ENCODE data around the gene CLNK.
A peak's percentile ranks its signal among the peaks of the same experiment; 100 is the strongest.

CLNK gene

DNA sequence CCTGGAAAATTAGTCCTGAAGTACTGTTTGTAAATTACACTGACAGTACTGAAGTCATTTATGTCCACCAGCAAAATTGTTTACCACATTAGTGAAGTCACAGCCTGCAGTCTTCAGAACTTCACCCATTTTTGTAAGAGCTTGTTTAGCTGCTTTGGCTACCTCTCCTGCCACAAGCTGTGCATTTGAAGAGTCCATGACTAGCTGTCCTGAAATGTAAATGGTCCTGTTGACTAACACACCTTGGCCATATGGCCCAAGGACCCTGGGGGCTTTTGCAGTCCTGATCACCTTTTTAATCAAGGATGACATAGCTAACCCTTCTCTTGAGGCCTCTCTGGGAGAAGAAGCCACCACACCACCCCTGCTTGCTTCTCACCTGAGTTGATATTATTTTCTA is 205.9 kb downstream of the CLNK start:
- H2AK5ac ChIP-seq (ENCODE audit: low read length), result no peak overlapping the region
- H3K36me3 ChIP-seq (ENCODE audit: control insufficient read depth, insufficient read depth, low read length), result no peaks in the 10 kb centered on the region
- H3K4me1 ChIP-seq (ENCODE audit: control insufficient read depth, low read depth, low read length), result no peaks in the 10 kb centered on the region
- no peak overlapping the region for H3K18ac ChIP-seq (ENCODE audit: low read length)
- no peak overlapping the region for H3K27ac ChIP-seq (ENCODE audit: low read depth, low read length)
- no peak for DNase-seq
- no peak overlapping the region for H2BK15ac ChIP-seq (replicated peaks; ENCODE audit: low read depth)
- H4K8ac ChIP-seq (ENCODE audit: low read depth, low read length), result no peak overlapping the region
- no peak overlapping the region for H3K23ac ChIP-seq (ENCODE audit: low read length)
- H3K4me3 ChIP-seq (ENCODE audit: low read length), result no peak overlapping the region
- H2BK5ac ChIP-seq (ENCODE audit: low read length), result no peak overlapping the region
- no peak overlapping the region for H3K56ac ChIP-seq (ENCODE audit: low read length)
- no peaks in the 10 kb centered on the region for H3K79me1 ChIP-seq (ENCODE audit: low read length)
- no peak overlapping the region for H3K4me2 ChIP-seq (ENCODE audit: low read length)
- no peaks in the 10 kb centered on the region for H3K27me3 ChIP-seq (ENCODE audit: insufficient read depth, low read length, poor library complexity)
- H3K79me2 ChIP-seq (ENCODE audit: control insufficient read depth, insufficient read depth, low read length), result no peaks in the 10 kb centered on the region
- H2BK120ac ChIP-seq (ENCODE audit: low read depth, low read length), result no peak overlapping the region
- H4K5ac ChIP-seq (ENCODE audit: low read length), result no peak overlapping the region
- no peak overlapping the region for H3K4ac ChIP-seq (ENCODE audit: low read depth, low read length)
- no peak overlapping the region for H3K9ac ChIP-seq (ENCODE audit: low read length)

DNA sequence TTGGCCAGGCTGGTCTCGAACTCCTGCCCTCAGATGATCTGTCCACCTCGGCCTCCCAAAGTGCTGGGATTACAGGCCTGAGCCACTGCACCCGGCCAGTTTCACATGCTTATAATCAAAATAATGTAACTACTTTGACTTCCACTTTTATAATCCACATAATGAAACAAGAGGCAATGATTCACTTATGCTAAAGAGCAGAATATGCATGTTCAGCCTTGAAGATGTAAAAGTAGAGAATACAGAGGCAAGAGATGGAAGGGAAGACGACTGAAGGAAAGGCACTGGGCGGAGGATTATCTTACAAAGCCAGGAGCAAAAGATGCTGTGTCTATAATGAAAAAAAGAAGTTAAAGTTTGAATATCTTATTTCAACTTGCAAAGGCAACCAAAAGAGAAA is 214.1 kb downstream of the CLNK start:
- H3K27ac ChIP-seq (ENCODE audit: low read depth, low read length), result no peak overlapping the region
- no peak overlapping the region for H3K4me2 ChIP-seq (ENCODE audit: low read length)
- H2BK15ac ChIP-seq (replicated peaks; ENCODE audit: low read depth), result no peak overlapping the region
- no peaks in the 10 kb centered on the region for H3K79me1 ChIP-seq (ENCODE audit: low read length)
- no peak overlapping the region for H2BK120ac ChIP-seq (ENCODE audit: low read depth, low read length)
- H3K9ac ChIP-seq (ENCODE audit: low read length), result no peak overlapping the region
- no peaks in the 10 kb centered on the region for H3K36me3 ChIP-seq (ENCODE audit: control insufficient read depth, insufficient read depth, low read length)
- WGBS (ENCODE audit: extremely low coverage, insufficient coverage, low lambda C conversion rate), result no CpG with 5 or more reads among the region's 5 CpGs
- H4K8ac ChIP-seq (ENCODE audit: low read depth, low read length), result no peak overlapping the region
- no peak overlapping the region for H2AK5ac ChIP-seq (ENCODE audit: low read length)
- H3K23ac ChIP-seq (ENCODE audit: low read length), result no peak overlapping the region
- no peak overlapping the region for H2BK5ac ChIP-seq (ENCODE audit: low read length)
- no peaks in the 10 kb centered on the region for H3K4me1 ChIP-seq (ENCODE audit: control insufficient read depth, low read depth, low read length)
- no peaks in the 10 kb centered on the region for H3K27me3 ChIP-seq (ENCODE audit: insufficient read depth, low read length, poor library complexity)
- DNase-seq, result no peak
- no peak overlapping the region for H3K18ac ChIP-seq (ENCODE audit: low read length)
- no peaks in the 10 kb centered on the region for H3K79me2 ChIP-seq (ENCODE audit: control insufficient read depth, insufficient read depth, low read length)
- no peak overlapping the region for H3K4ac ChIP-seq (ENCODE audit: low read depth, low read length)
- H4K5ac ChIP-seq (ENCODE audit: low read length), result no peak overlapping the region
- H3K4me3 ChIP-seq (ENCODE audit: low read length), result no peak overlapping the region
- H3K56ac ChIP-seq (ENCODE audit: low read length), result no peak overlapping the region

DNA sequence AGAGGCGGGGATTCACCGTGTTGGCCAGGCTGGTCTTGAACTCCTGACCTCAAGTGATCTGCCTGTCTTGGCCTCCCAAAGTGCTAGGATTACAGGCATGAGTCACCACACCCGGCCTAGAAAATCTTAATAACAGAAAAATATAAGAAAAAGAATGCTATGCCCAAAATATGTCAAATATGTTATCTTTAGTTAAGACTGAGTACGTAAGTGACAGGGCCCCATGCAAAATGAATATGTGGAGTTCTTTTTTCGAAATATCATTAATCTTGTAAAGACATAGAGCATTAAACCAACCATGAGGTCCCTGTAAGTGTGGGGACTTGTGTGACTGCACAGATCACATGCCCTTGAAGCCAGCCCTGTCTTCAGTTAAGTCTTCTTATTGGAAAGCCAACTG is 218.4 kb downstream of the CLNK start:
- DNase-seq, result no peak
- Histone ChIP-seq H3K4me2 (ENCODE audit: low read length) (no peak overlapping the region), H3K36me3 (ENCODE audit: control insufficient read depth, insufficient read depth, low read length) (no peaks in the 10 kb centered on the region), H3K4me3 (ENCODE audit: low read length) (no peak overlapping the region), H3K56ac (ENCODE audit: low read length) (no peak overlapping the region), H2AK5ac (ENCODE audit: low read length) (no peak overlapping the region), H2BK5ac (ENCODE audit: low read length) (no peak overlapping the region), H3K9ac (ENCODE audit: low read length) (no peak overlapping the region), H3K27ac (ENCODE audit: low read depth, low read length) (no peak overlapping the region), H2BK15ac (replicated peaks; ENCODE audit: low read depth) (no peak overlapping the region), H3K27me3 (ENCODE audit: insufficient read depth, low read length, poor library complexity) (peaks cover 8% of the 10 kb centered on the region), H3K23ac (ENCODE audit: low read length) (no peak overlapping the region), H3K79me2 (ENCODE audit: control insufficient read depth, insufficient read depth, low read length) (no peaks in the 10 kb centered on the region), H3K79me1 (ENCODE audit: low read length) (no peaks in the 10 kb centered on the region), H4K5ac (ENCODE audit: low read length) (no peak overlapping the region), H2BK120ac (ENCODE audit: low read depth, low read length) (no peak overlapping the region), H4K8ac (ENCODE audit: low read depth, low read length) (no peak overlapping the region), H3K4ac (ENCODE audit: low read depth, low read length) (no peak overlapping the region), H3K4me1 (ENCODE audit: control insufficient read depth, low read depth, low read length) (no peaks in the 10 kb centered on the region), H3K18ac (ENCODE audit: low read length) (no peak overlapping the region)
- WGBS (ENCODE audit: extremely low coverage, insufficient coverage, low lambda C conversion rate), result no CpG with 5 or more reads among the region's 5 CpGs

DNA sequence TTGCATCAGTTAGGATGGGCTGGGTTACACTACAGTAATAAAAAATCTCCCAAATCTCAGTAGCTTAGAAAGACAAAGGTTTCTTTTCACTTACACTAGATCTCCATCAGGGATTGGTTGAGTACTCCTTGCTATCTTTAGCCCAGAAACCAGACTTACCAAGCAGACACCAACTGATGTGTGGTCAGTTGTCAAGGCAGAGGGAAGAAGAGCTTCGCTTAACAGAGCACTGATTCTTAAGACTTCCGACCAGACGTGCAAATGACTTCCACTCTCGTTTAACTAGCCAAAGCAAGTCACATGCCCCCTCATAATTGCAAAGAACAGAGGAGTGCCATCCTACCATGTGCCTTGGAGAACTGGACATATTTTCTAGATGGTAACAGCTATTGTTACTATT is 221.7 kb downstream of the CLNK start:
- no peak for DNase-seq
- H2BK120ac ChIP-seq (ENCODE audit: low read depth, low read length), result no peak overlapping the region
- H3K23ac ChIP-seq (ENCODE audit: low read length), result no peak overlapping the region
- H4K5ac ChIP-seq (ENCODE audit: low read length), result no peak overlapping the region
- no peak overlapping the region for H2AK5ac ChIP-seq (ENCODE audit: low read length)
- no peak overlapping the region for H3K56ac ChIP-seq (ENCODE audit: low read length)
- no peak overlapping the region for H3K4me3 ChIP-seq (ENCODE audit: low read length)
- no peak overlapping the region for H3K4me2 ChIP-seq (ENCODE audit: low read length)
- WGBS (ENCODE audit: extremely low coverage, insufficient coverage, low lambda C conversion rate), result no CpG with 5 or more reads among the region's 4 CpGs
- no peaks in the 10 kb centered on the region for H3K79me1 ChIP-seq (ENCODE audit: low read length)
- peaks cover 33% of the 10 kb centered on the region for H3K27me3 ChIP-seq (ENCODE audit: insufficient read depth, low read length, poor library complexity)
- H3K4ac ChIP-seq (ENCODE audit: low read depth, low read length), result no peak overlapping the region
- H3K18ac ChIP-seq (ENCODE audit: low read length), result no peak overlapping the region
- H2BK5ac ChIP-seq (ENCODE audit: low read length), result no peak overlapping the region
- H2BK15ac ChIP-seq (replicated peaks; ENCODE audit: low read depth), result no peak overlapping the region
- H3K4me1 ChIP-seq (ENCODE audit: control insufficient read depth, low read depth, low read length), result no peaks in the 10 kb centered on the region
- no peak overlapping the region for H3K9ac ChIP-seq (ENCODE audit: low read length)
- no peak overlapping the region for H3K27ac ChIP-seq (ENCODE audit: low read depth, low read length)
- no peaks in the 10 kb centered on the region for H3K36me3 ChIP-seq (ENCODE audit: control insufficient read depth, insufficient read depth, low read length)
- no peaks in the 10 kb centered on the region for H3K79me2 ChIP-seq (ENCODE audit: control insufficient read depth, insufficient read depth, low read length)
- H4K8ac ChIP-seq (ENCODE audit: low read depth, low read length), result no peak overlapping the region

DNA sequence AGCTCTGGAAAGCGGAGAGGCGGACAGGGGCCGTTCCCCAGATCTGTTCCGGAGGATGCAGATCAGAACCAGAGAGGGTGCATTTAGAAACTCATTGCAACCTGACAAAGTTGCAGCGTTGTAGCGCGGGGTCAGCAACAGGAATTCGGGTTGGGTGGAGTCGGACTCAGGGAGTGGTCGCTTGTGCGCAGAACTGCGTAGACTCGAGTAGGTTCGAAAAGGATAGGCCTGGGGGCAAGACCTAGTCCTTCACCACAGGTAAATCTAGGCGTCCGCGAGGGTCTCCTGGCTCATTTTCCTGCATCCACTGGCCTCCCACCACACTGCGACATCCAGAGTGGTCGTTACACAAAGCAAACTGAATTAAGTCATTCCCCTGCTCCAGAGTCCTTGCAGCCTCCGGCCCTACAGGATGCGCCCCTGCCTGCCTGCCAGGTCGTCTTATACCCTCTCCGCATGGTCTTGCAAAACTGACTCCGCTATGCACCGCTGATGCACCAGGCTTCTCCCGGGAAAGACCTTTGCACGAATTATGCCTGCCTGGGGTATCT is 222.6 kb downstream of the CLNK start:
- H3K18ac ChIP-seq (ENCODE audit: low read length), result no peak overlapping the region
- H3K36me3 ChIP-seq (ENCODE audit: control insufficient read depth, insufficient read depth, low read length), result no peaks in the 10 kb centered on the region
- H4K5ac ChIP-seq (ENCODE audit: low read length), result no peak overlapping the region
- no peak overlapping the region for H3K4ac ChIP-seq (ENCODE audit: low read depth, low read length)
- no peaks in the 10 kb centered on the region for H3K79me1 ChIP-seq (ENCODE audit: low read length)
- H3K9ac ChIP-seq (ENCODE audit: low read length), result peak overlapping the region; percentile 52
- no peak overlapping the region for H2AK5ac ChIP-seq (ENCODE audit: low read length)
- no CpG with 5 or more reads among the region's 27 CpGs for WGBS (ENCODE audit: extremely low coverage, insufficient coverage, low lambda C conversion rate)
- peak overlapping the region; percentile 75 for H3K56ac ChIP-seq (ENCODE audit: low read length)
- H3K23ac ChIP-seq (ENCODE audit: low read length), result no peak overlapping the region
- H3K4me2 ChIP-seq (ENCODE audit: low read length), result peak overlapping the region; percentile 83
- H3K27me3 ChIP-seq (ENCODE audit: insufficient read depth, low read length, poor library complexity), result peaks cover 35% of the 10 kb centered on the region
- no peak overlapping the region for H2BK120ac ChIP-seq (ENCODE audit: low read depth, low read length)
- no peak overlapping the region for H4K8ac ChIP-seq (ENCODE audit: low read depth, low read length)
- H3K79me2 ChIP-seq (ENCODE audit: control insufficient read depth, insufficient read depth, low read length), result no peaks in the 10 kb centered on the region
- H3K27ac ChIP-seq (ENCODE audit: low read depth, low read length), result no peak overlapping the region
- H2BK15ac ChIP-seq (replicated peaks; ENCODE audit: low read depth), result no peak overlapping the region
- H3K4me1 ChIP-seq (ENCODE audit: control insufficient read depth, low read depth, low read length), result no peaks in the 10 kb centered on the region
- H2BK5ac ChIP-seq (ENCODE audit: low read length), result no peak overlapping the region
- DNase-seq, result peak; percentile 13
- peak overlapping the region; percentile 12 for H3K4me3 ChIP-seq (ENCODE audit: low read length)

DNA sequence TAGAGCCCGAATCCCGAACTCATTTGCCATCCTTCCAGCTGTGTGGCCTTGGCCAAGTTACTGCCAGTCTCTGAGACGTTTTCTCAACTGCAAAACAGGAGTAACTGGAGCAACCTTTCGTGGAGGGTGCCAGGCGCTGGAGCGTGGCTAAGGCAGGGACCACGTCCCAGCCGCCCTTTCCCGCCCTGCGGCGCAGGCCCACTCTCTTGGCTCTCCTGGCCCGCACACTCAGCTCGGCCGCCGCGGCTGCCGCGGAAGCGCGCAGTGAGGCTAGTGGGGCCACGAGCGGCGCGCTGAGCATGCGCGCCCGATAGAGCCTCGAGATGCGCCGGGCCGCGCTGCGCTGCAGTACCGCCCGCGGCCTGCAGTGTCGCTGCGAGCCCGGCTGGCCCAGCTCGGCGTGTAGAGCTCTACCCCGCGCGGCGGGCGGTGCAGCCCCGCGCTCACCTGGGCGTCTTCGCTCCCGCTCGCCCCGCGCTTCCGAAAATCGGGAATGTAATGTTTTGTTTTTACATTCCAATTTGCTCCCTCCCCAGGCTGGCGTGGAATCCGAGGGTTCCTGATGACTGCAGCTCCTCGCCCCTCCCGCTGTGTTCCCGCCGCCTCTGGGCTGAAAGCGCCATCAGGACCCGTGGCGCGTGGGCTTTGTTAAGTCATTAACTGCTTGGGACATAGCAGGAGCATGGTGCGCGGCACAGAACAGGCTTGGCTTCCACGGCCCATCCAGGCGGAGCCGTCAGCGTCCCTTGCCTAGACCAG is 223.3 kb downstream of the CLNK start:
- no peaks in the 10 kb centered on the region for H3K4me1 ChIP-seq (ENCODE audit: control insufficient read depth, low read depth, low read length)
- peaks cover 35% of the 10 kb centered on the region for H3K27me3 ChIP-seq (ENCODE audit: insufficient read depth, low read length, poor library complexity)
- no peaks in the 10 kb centered on the region for H3K79me2 ChIP-seq (ENCODE audit: control insufficient read depth, insufficient read depth, low read length)
- no peak overlapping the region for H3K18ac ChIP-seq (ENCODE audit: low read length)
- peak; percentile 82 for DNase-seq
- H3K9ac ChIP-seq (ENCODE audit: low read length), result peak overlapping the region; percentile 52
- no peak overlapping the region for H4K8ac ChIP-seq (ENCODE audit: low read depth, low read length)
- peak overlapping the region; percentile 83 for H3K4me2 ChIP-seq (ENCODE audit: low read length)
- H2BK120ac ChIP-seq (ENCODE audit: low read depth, low read length), result no peak overlapping the region
- no CpG with 5 or more reads among the region's 72 CpGs for WGBS (ENCODE audit: extremely low coverage, insufficient coverage, low lambda C conversion rate)
- peak overlapping the region; percentile 75 for H3K56ac ChIP-seq (ENCODE audit: low read length)
- H3K23ac ChIP-seq (ENCODE audit: low read length), result no peak overlapping the region
- H3K36me3 ChIP-seq (ENCODE audit: control insufficient read depth, insufficient read depth, low read length), result no peaks in the 10 kb centered on the region
- H2BK15ac ChIP-seq (replicated peaks; ENCODE audit: low read depth), result no peak overlapping the region
- peaks cover 1% of the 10 kb centered on the region for H3K79me1 ChIP-seq (ENCODE audit: low read length)
- H3K4me3 ChIP-seq (ENCODE audit: low read length), result peak overlapping the region; percentile 12
- H2AK5ac ChIP-seq (ENCODE audit: low read length), result no peak overlapping the region
- no peak overlapping the region for H3K4ac ChIP-seq (ENCODE audit: low read depth, low read length)
- no peak overlapping the region for H4K5ac ChIP-seq (ENCODE audit: low read length)
- no peak overlapping the region for H2BK5ac ChIP-seq (ENCODE audit: low read length)
- no peak overlapping the region for H3K27ac ChIP-seq (ENCODE audit: low read depth, low read length)

Data from mesendoderm (in vitro differentiated cells).